ENCODE measurements around the gene DUSP28. TPM values are rescaled to one million over a fixed set of nuclear protein-coding genes. Genes with fewer than 3 reads are reported as not detected.
"Not testable (repeated sequence)": the region's sequence is repeated elsewhere in the genome, so short reads cannot be mapped to it uniquely, and the experiment has no call there.

DUSP28 gene
- total RNA-seq, 4 donors from 2014 or later, result 6.3 to 10.4 (median 8.3) TPM

GRCh38 chr2:240529344-240529999 is 30.7 kb upstream of the DUSP28 start:
- TF ChIP-seq CTCF (IDR thresholded peaks at IDR 0.05) (no peak), POLR2AphosphoS5 (IDR thresholded peaks at IDR 0.05) (no peak), EP300 (IDR thresholded peaks at IDR 0.05) (no peak), POLR2A (IDR thresholded peaks at IDR 0.05) (no peak)
- peaks cover 11% of the 10 kb centered on the region for H3K9me3 ChIP-seq
- no peak overlapping the region for H3K4me3 ChIP-seq
- H3K27ac ChIP-seq, result no peak overlapping the region
- H3K27me3 ChIP-seq, result no peaks in the 10 kb centered on the region
- peaks cover 48% of the 10 kb centered on the region for H3K36me3 ChIP-seq
- no peaks in the 10 kb centered on the region for H3K4me1 ChIP-seq
- 93% methylated on average over 15 of the region's 16 CpGs for WGBS
- DNase-seq (ENCODE audit: low spot score in 2 of 2), result no peak

GRCh38 chr2:240530181-240530580 is 30.0 kb upstream of the DUSP28 start:
- H3K27ac ChIP-seq, result no peak overlapping the region
- H3K36me3 ChIP-seq, result peaks cover 51% of the 10 kb centered on the region
- H3K4me1 ChIP-seq, result no peaks in the 10 kb centered on the region
- 91% methylated on average over 7 of the region's 7 CpGs for WGBS
- TF ChIP-seq CTCF (IDR thresholded peaks at IDR 0.05), result no peak
- TF ChIP-seq EP300 (IDR thresholded peaks at IDR 0.05), result no peak
- no peak for TF ChIP-seq POLR2AphosphoS5 (IDR thresholded peaks at IDR 0.05)
- TF ChIP-seq POLR2A (IDR thresholded peaks at IDR 0.05), result no peak
- peaks cover 11% of the 10 kb centered on the region for H3K9me3 ChIP-seq
- no peak overlapping the region for H3K4me3 ChIP-seq
- no peak for DNase-seq (ENCODE audit: low spot score in 2 of 2)
- no peaks in the 10 kb centered on the region for H3K27me3 ChIP-seq

- Histone ChIP-seq H3K4me3 (no peak overlapping the region), H3K27ac (no peak overlapping the region), H3K27me3 (no peaks in the 10 kb centered on the region), H3K36me3 (peaks cover 44% of the 10 kb centered on the region), H3K9me3 (peaks cover 11% of the 10 kb centered on the region), H3K4me1 (no peaks in the 10 kb centered on the region)
- TF ChIP-seq EP300 (IDR thresholded peaks at IDR 0.05) (no peak), CTCF (IDR thresholded peaks at IDR 0.05) (no peak), POLR2A (IDR thresholded peaks at IDR 0.05) (no peak), POLR2AphosphoS5 (IDR thresholded peaks at IDR 0.05) (no peak)
- 97% methylated on average over 5 of the region's 5 CpGs for WGBS
- no peak for DNase-seq (ENCODE audit: low spot score in 2 of 2)
These were observed 29.1 kb upstream of the DUSP28 start for GRCh38 chr2:240531038-240531437.

- no peak overlapping the region for H3K27ac ChIP-seq
- 100% methylated on average over 1 of the region's 1 CpG for WGBS
- peaks cover 11% of the 10 kb centered on the region for H3K9me3 ChIP-seq
- H3K27me3 ChIP-seq, result no peaks in the 10 kb centered on the region
- H3K4me3 ChIP-seq, result no peak overlapping the region
- TF ChIP-seq POLR2A (IDR thresholded peaks at IDR 0.05), result no peak
- no peak for TF ChIP-seq EP300 (IDR thresholded peaks at IDR 0.05)
- TF ChIP-seq POLR2AphosphoS5 (IDR thresholded peaks at IDR 0.05), result no peak
- TF ChIP-seq CTCF (IDR thresholded peaks at IDR 0.05), result no peak
- no peaks in the 10 kb centered on the region for H3K4me1 ChIP-seq
- H3K36me3 ChIP-seq, result peaks cover 40% of the 10 kb centered on the region
- no peak for DNase-seq (ENCODE audit: low spot score in 2 of 2)
These were observed 28.0 kb upstream of the DUSP28 start for GRCh38 chr2:240532031-240532775.

- Histone ChIP-seq H3K27ac (no peak overlapping the region), H3K9me3 (no peaks in the 10 kb centered on the region), H3K27me3 (no peaks in the 10 kb centered on the region), H3K36me3 (peaks cover 36% of the 10 kb centered on the region), H3K4me3 (no peak overlapping the region), H3K4me1 (no peaks in the 10 kb centered on the region)
- 96% methylated on average over 25 of the region's 43 CpGs for WGBS
- no peak for DNase-seq (ENCODE audit: low spot score in 2 of 2)
- no peak for TF ChIP-seq POLR2AphosphoS5 (IDR thresholded peaks at IDR 0.05)
- TF ChIP-seq CTCF (IDR thresholded peaks at IDR 0.05), result no peak
- no peak for TF ChIP-seq POLR2A (IDR thresholded peaks at IDR 0.05)
- no peak for TF ChIP-seq EP300 (IDR thresholded peaks at IDR 0.05)
These were observed 22.0 kb upstream of the DUSP28 start for GRCh38 chr2:240538031-240538780.

GRCh38 chr2:240539101-240539500 is 21.1 kb upstream of the DUSP28 start:
- H3K27ac ChIP-seq; H3K27me3 ChIP-seq; H3K9me3 ChIP-seq; H3K4me1 ChIP-seq; H3K4me3 ChIP-seq; DNase-seq (ENCODE audit: low spot score in 2 of 2): not testable (repeated sequence)
- 96% methylated on average over 17 of the region's 17 CpGs for WGBS
- peaks cover 31% of the 10 kb centered on the region for H3K36me3 ChIP-seq
